ENCODE measurements around the gene ZC3H6. TPM values are rescaled to one million over a fixed set of nuclear protein-coding genes. Genes with fewer than 3 reads are reported as not detected.

The ZC3H6 gene
- total and polyA plus RNA-seq, 2 of the 13 experiments (the other 11 are each of a cell fraction or from before 2014, with no cell fraction given) = 0.71 to 0.93 TPM

GRCh38 chr2:112314856-112315255 is 39.5 kb downstream of the ZC3H6 start (continued):
- peak; percentile 47; the same call in 1 of the 2 replicates for TF ChIP-seq FOXK2 (IDR thresholded peaks at IDR 0.05)
- 0 out of 2 replicates have a peak, but pooled peaks have one; percentile 69 for TF ChIP-seq FUBP1 (CRISPR knock-in tag; IDR thresholded peaks at IDR 0.05; ENCODE audit: borderline replicate concordance)
- TF ChIP-seq EHMT2 (IDR thresholded peaks at IDR 0.05; ENCODE audit: borderline replicate concordance, low read depth, low read length) = peak; percentile 50; the same call in 1 of the 2 replicates
- TF ChIP-seq ZMYM4 (CRISPR knock-in tag; IDR thresholded peaks at IDR 0.05) = peak; percentile 33; the same call in 1 of the 2 replicates
- peak; percentile 93 for TF ChIP-seq ATF2 (CRISPR knock-in tag; IDR thresholded peaks at IDR 0.05)
- TF ChIP-seq NCOA5 (CRISPR knock-in tag; IDR thresholded peaks at IDR 0.05) = no peak
- TF ChIP-seq ZNF562 (CRISPR knock-in tag; IDR thresholded peaks at IDR 0.05; ENCODE audit: borderline replicate concordance) = no peak
- peak; percentile 83; the same call in 1 of the 2 replicates for TF ChIP-seq TOE1 (CRISPR knock-in tag; IDR thresholded peaks at IDR 0.05)
- no peak for TF ChIP-seq PRDM10 (CRISPR knock-in tag; IDR thresholded peaks at IDR 0.05; ENCODE audit: low read depth)
- no peak for TF ChIP-seq ARID2 (CRISPR knock-in tag; IDR thresholded peaks at IDR 0.05; ENCODE audit: borderline replicate concordance)
- no peak for TF ChIP-seq ZNF839 (CRISPR knock-in tag; IDR thresholded peaks at IDR 0.05; ENCODE audit: borderline replicate concordance)
- no peak for TF ChIP-seq ATRX (CRISPR knock-in tag; IDR thresholded peaks at IDR 0.05; ENCODE audit: borderline replicate concordance)
- no peak for TF ChIP-seq ZNF749 (CRISPR knock-in tag; IDR thresholded peaks at IDR 0.05; ENCODE audit: borderline replicate concordance)
- TF ChIP-seq NR2C2 (CRISPR knock-in tag; IDR thresholded peaks at IDR 0.05; ENCODE audit: borderline replicate concordance) = peak; percentile 65; the same call in 1 of the 2 replicates
- TF ChIP-seq TEAD3 (CRISPR knock-in tag; optimal IDR thresholded peaks at IDR 0.05; ENCODE audit: borderline replicate concordance) = peak; percentile 41
- no peak for TF ChIP-seq TCF12 (IDR thresholded peaks at IDR 0.05)
- peak; percentile 61; the same call in 1 of the 2 replicates for TF ChIP-seq TCF12 (CRISPR knock-in tag; IDR thresholded peaks at IDR 0.05)
- peak; percentile 12; the same call in 1 of the 2 replicates for TF ChIP-seq SMARCE1 (IDR thresholded peaks at IDR 0.05; ENCODE audit: borderline replicate concordance)
- no peak for TF ChIP-seq ZNF253 (CRISPR knock-in tag; IDR thresholded peaks at IDR 0.05; ENCODE audit: borderline replicate concordance)
- TF ChIP-seq ZNF234 (CRISPR knock-in tag; conservative IDR thresholded peaks at IDR 0.05) = no peak
- TF ChIP-seq, protein P1, sequence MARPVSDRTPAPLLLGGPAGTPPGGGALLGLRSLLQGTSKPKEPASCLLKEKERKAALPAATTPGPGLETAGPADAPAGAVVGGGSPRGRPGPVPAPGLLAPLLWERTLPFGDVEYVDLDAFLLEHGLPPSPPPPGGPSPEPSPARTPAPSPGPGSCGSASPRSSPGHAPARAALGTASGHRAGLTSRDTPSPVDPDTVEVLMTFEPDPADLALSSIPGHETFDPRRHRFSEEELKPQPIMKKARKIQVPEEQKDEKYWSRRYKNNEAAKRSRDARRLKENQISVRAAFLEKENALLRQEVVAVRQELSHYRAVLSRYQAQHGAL (CRISPR knock-in tag; IDR thresholded peaks at IDR 0.05; ENCODE audit: not compliant biosample characterization) = no peak
